OCI-LY7 (cell line): ENCODE measurements around the gene TBC1D5. TPM values are rescaled to one million over a fixed set of nuclear protein-coding genes. Genes with fewer than 3 reads are reported as not detected.

Source experiments
- BruUV-seq: library from RNA; stranded (reverse); fragments of 400-500 nt; replicated peaks from 2 replicates; lab custom pipeline; 2021; lab: Mats Ljungman, UMichigan
- CTCF ChIA-PET: fragments of 300-600 bp; sonication (Branson Sonifier 250); formaldehyde crosslinking; loops from one replicate; lab custom pipeline; 2022; ENCODE audit warnings: antibody characterized with exemption; ENCODE audit not compliant: unreplicated experiment; lab: Charles Lee
- POLR2A ChIA-PET: fragments of 300-600 bp; sonication (Branson Sonifier 250); formaldehyde crosslinking; loops from one replicate; lab custom pipeline; 2022; ENCODE audit warnings: antibody characterized with exemption; lab: Charles Lee
- DNase-seq: peaks from one replicate; pipeline ENCODE4 v3.0.0-alpha.2; 2015; ENCODE audit warnings: low spot score
- H2AFZ ChIP-seq: fragments of 200-600 bp; sonication (generic), shearing (Covaris generic); 2 replicates; pipeline ENCODE4 v1.6.1; 2014; ENCODE audit warnings: mild to moderate bottlenecking, antibody characterized with exemption, low read length, moderate library complexity
- H3K27ac ChIP-seq: fragments of 200-600 bp; sonication (generic); 2 replicates; pipeline ENCODE4 v1.5.1; 2014; ENCODE audit warnings: mixed run types, low read depth, mild to moderate bottlenecking, moderate library complexity, low read length, inconsistent platforms; ENCODE audit not compliant: poor library complexity, severe bottlenecking
- H3K36me3 ChIP-seq: fragments of 200-600 bp; sonication (generic); 2 replicates; pipeline ENCODE4 v1.6.1; 2014; ENCODE audit warnings: mild to moderate bottlenecking, antibody characterized with exemption, low read length, moderate library complexity, mixed read lengths; ENCODE audit not compliant: insufficient read depth
- H3K4me1 ChIP-seq: fragments of 200-600 bp; sonication (generic); 2 replicates; pipeline ENCODE4 v1.5.1; 2014; ENCODE audit warnings: mild to moderate bottlenecking, low read length; ENCODE audit not compliant: insufficient read depth, poor library complexity, severe bottlenecking
- H3K4me2 ChIP-seq: fragments of 200-600 bp; sonication (generic); 2 replicates; pipeline ENCODE4 v1.6.1; 2014; ENCODE audit warnings: mild to moderate bottlenecking, low read length
- H3K4me3 ChIP-seq: fragments of 200-600 bp; sonication (generic); 2 replicates; pipeline ENCODE4 v1.5.1; 2014; ENCODE audit warnings: mild to moderate bottlenecking, low read depth, low read length; ENCODE audit not compliant: poor library complexity, severe bottlenecking
- H3K79me2 ChIP-seq: fragments of 200-600 bp; sonication (generic); 2 replicates; pipeline ENCODE4 v1.6.1; 2016; ENCODE audit warnings: low read depth, mild to moderate bottlenecking, low read length, moderate library complexity, mixed read lengths; ENCODE audit not compliant: insufficient read depth
- H3K9me2 ChIP-seq: fragments of 200-600 bp; sonication (generic); 2 replicates; pipeline ENCODE4 v1.6.1; 2016; ENCODE audit warnings: mild to moderate bottlenecking, low read length, mixed read lengths; ENCODE audit not compliant: insufficient read depth
- H3K9me3 ChIP-seq: fragments of 200-600 bp; sonication (generic); 2 replicates; pipeline ENCODE4 v1.6.1; 2014; ENCODE audit warnings: mild to moderate bottlenecking, mixed run types, low read length, mixed read lengths
- H4K20me1 ChIP-seq: fragments of 200-600 bp; sonication (generic); 2 replicates; pipeline ENCODE4 v1.6.1; 2014; ENCODE audit warnings: mild to moderate bottlenecking, antibody characterized with exemption, low read length, moderate library complexity, mixed read lengths; ENCODE audit not compliant: insufficient read depth
- EZH2phosphoT487 ChIP-seq: fragments of 200-600 bp; sonication (generic); IDR thresholded peaks from 2 replicates; pipeline ENCODE4 v1.6.1; 2018; ENCODE audit warnings: low read depth, borderline replicate concordance, mild to moderate bottlenecking, mixed run types, antibody characterized with exemption, low read length, moderate library complexity, mixed read lengths
- intact Hi-C: fragments of 100-400 bp; cut with micrococcal nuclease; formaldehyde crosslinking; loops from one replicate; pipeline ENCODE4 v1.10.0; 2022; ENCODE audit not compliant: unreplicated experiment
- total RNA-seq, 2 experiments: library from RNA; depleted of rRNA in 1 of 2; stranded (reverse); fragments of >200 nt in 1 of 2; shearing (Covaris generic) in 1 of 2; gene quantifications; 2 replicates each; pipeline ENCODE4 v1.2.3, GENCODE V29; 2014 to 2022
- TF ChIP-seq, protein P1 (sequence below): fragments of 200-600 bp; sonication (generic); conservative IDR thresholded peaks from 2 replicates; pipeline ENCODE4 v1.5.1; 2014; ENCODE audit warnings: mild to moderate bottlenecking, antibody characterized with exemption, low read length, moderate library complexity, mixed read lengths

Gene TBC1D5
- total RNA-seq, 2 experiments from 2014 or later, result 78.5 to 82.4 TPM

DNA sequence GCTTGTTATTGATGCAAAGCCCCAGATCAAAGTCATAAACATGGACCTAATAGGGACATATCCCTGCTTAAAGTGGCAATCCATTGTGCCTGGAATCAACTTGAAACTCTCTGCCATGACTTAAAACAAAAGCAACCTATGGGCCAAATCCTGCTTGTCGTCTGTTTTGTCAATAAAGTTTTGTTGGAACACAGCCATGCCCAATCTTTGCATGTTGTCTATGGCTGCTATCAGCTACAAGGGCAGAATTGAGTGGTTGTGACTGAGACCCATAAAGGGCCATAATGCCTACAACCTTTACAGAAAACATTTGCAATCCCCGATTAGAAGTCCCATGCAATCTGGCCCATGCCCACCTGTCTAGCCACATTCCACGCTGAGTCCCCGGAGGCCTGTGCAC is 622.3 kb downstream of the TBC1D5 start:
- no peaks in the 10 kb centered on the region for H3K36me3 ChIP-seq
- H3K27ac ChIP-seq, result no peak overlapping the region
- intact Hi-C loops, result no loop called here
- no peaks in the 10 kb centered on the region for H4K20me1 ChIP-seq
- ChIA-PET CTCF (no interaction called here), POLR2A (no interaction called here)
- no peak overlapping the region for H3K4me2 ChIP-seq
- H3K79me2 ChIP-seq, result no peaks in the 10 kb centered on the region
- BruUV-seq, result no TSS peak
- TF ChIP-seq, protein P1, sequence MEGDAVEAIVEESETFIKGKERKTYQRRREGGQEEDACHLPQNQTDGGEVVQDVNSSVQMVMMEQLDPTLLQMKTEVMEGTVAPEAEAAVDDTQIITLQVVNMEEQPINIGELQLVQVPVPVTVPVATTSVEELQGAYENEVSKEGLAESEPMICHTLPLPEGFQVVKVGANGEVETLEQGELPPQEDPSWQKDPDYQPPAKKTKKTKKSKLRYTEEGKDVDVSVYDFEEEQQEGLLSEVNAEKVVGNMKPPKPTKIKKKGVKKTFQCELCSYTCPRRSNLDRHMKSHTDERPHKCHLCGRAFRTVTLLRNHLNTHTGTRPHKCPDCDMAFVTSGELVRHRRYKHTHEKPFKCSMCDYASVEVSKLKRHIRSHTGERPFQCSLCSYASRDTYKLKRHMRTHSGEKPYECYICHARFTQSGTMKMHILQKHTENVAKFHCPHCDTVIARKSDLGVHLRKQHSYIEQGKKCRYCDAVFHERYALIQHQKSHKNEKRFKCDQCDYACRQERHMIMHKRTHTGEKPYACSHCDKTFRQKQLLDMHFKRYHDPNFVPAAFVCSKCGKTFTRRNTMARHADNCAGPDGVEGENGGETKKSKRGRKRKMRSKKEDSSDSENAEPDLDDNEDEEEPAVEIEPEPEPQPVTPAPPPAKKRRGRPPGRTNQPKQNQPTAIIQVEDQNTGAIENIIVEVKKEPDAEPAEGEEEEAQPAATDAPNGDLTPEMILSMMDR, result no peak
- no peak for TF ChIP-seq EZH2phosphoT487
- H3K4me3 ChIP-seq, result no peak overlapping the region
- no peaks in the 10 kb centered on the region for H3K4me1 ChIP-seq
- H3K9me2 ChIP-seq, result no peaks in the 10 kb centered on the region
- no peak for DNase-seq
- no peaks in the 10 kb centered on the region for H3K9me3 ChIP-seq
- no peak overlapping the region for H2AFZ ChIP-seq

DNA sequence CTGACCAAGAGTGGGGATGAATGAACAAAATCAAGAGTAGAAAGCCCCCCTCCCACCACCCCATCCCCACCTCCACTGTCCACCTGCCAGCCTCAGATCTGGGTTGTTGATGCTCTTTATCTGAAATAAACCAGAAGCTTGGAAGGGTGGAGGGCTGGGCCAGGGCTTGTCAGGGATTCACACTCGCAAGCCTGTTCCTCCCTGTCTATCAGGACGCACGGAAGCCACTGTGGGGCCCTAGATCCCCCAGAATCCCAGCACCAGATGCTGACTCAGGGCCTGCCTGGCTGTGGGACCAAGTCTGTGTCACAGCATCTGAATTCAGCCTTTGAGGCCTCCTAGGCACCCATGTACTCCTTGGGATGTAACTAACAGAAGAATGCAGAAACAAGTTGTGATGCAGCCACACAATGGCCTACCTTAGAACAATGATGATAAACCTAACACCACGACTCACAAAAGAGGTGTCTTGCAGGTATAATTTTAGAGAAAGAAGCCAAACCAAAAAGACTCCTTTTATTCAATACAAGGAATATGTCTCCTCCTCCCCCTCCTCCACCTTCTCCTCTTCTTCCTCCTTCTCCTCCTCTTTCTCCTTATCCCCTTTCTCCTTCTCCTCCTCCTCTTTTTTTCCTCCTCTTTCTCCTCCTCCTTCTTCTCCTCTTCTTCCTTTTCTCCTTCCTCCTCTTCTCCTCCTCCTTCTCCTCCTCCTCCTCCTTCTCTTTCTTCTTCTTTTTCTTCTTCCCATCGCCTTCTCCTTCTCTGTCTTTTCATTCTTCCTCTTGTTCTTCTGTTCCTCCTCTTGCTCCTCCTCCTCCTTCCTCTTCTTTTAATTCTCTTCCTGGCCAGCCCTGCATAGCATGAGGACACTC is 623.0 kb downstream of the TBC1D5 start:
- Histone ChIP-seq H4K20me1 (no peaks in the 10 kb centered on the region), H3K4me2 (no peak overlapping the region), H3K9me3 (no peaks in the 10 kb centered on the region), H3K79me2 (no peaks in the 10 kb centered on the region), H3K4me1 (no peaks in the 10 kb centered on the region), H3K36me3 (no peaks in the 10 kb centered on the region), H3K4me3 (no peak overlapping the region), H3K27ac (no peak overlapping the region), H2AFZ (no peak overlapping the region), H3K9me2 (no peaks in the 10 kb centered on the region)
- ChIA-PET CTCF (no interaction called here), POLR2A (interaction anchor here (0.6 kb wide), 1 partner anchor 98 kb away, joined by 3 read pairs; no protein-coding TSS in a partner anchor)
- no peak for DNase-seq
- intact Hi-C loops, result no loop called here
- TF ChIP-seq EZH2phosphoT487, result no peak
- TF ChIP-seq, protein P1, result no peak
- no TSS peak for BruUV-seq

DNA sequence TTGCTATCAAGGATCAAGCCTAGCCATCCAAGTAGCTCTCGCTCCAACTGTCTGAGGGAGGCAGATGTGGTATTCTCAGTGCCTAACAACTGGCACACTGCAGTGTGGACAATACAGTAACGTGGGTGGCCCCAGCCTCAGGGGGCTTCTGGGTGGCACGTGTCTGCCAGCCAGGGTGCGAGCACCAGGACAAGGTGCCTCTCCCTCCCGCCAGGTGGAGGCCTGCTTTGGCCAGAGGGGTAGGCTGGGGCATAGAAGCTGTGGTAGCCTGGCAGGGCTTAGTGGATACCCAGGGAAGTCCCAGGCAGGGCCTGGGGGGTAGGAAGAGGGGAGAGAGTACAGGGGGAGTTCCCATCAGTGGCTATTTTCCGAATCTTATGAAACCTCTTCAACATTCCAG is 623.7 kb downstream of the TBC1D5 start:
- Histone ChIP-seq H3K4me2 (no peak overlapping the region), H3K36me3 (no peaks in the 10 kb centered on the region), H3K79me2 (no peaks in the 10 kb centered on the region), H3K9me2 (no peaks in the 10 kb centered on the region), H3K9me3 (no peaks in the 10 kb centered on the region), H3K27ac (no peak overlapping the region), H4K20me1 (no peaks in the 10 kb centered on the region), H3K4me3 (no peak overlapping the region), H3K4me1 (no peaks in the 10 kb centered on the region), H2AFZ (no peak overlapping the region)
- POLR2A ChIA-PET, result interaction anchor here (0.6 kb wide), 1 partner anchor 99 kb away, joined by 3 read pairs; no protein-coding TSS in a partner anchor
- no TSS peak for BruUV-seq
- CTCF ChIA-PET, result no interaction called here
- TF ChIP-seq, protein P1, result no peak
- no peak for TF ChIP-seq EZH2phosphoT487
- no peak for DNase-seq
- intact Hi-C loops, result no loop called here
